Ascending aorta (tissue), 2 donors: ENCODE data around the gene MRPL16. TPM values are rescaled to one million over a fixed set of nuclear protein-coding genes. Genes with fewer than 3 reads are reported as not detected.
"Not testable (repeated sequence)": the region's sequence is repeated elsewhere in the genome, so short reads cannot be mapped to it uniquely, and the experiment has no call there.

Experiments
- DNase-seq, 2 donors: peaks; one replicate each; pipeline ENCODE4 v3.0.0-alpha.2; 2019; ENCODE audit warnings: low spot score in 2 of 2
- H3K27ac ChIP-seq, 2 donors: fragments of 200-600 bp; sonication (generic); one replicate each; pipeline ENCODE4 v1.5.1; 2016 to 2017; ENCODE audit warnings: mild to moderate bottlenecking in 1 of 2
- H3K27me3 ChIP-seq: fragments of 200-600 bp; sonication (generic); one replicate; pipeline ENCODE4 v1.5.1; 2017
- H3K36me3 ChIP-seq, 2 donors: fragments of 200-600 bp; sonication (generic); one replicate each; pipeline ENCODE4 v1.5.1; 2016
- H3K4me1 ChIP-seq, 2 donors: fragments of 200-600 bp; sonication (generic); one replicate each; pipeline ENCODE4 v1.5.1; 2016 to 2017; ENCODE audit warnings: mild to moderate bottlenecking in 1 of 2
- H3K4me3 ChIP-seq, 2 donors: fragments of 200-600 bp; sonication (generic); one replicate each; pipeline ENCODE4 v1.5.1; 2016 to 2017; ENCODE audit warnings: mild to moderate bottlenecking in 1 of 2
- H3K9me3 ChIP-seq, 2 donors: fragments of 200-600 bp; sonication (generic); one replicate each; pipeline ENCODE4 v1.5.1; 2016
- intact Hi-C: fragments of 100-400 bp; cut with DNase I; formaldehyde crosslinking; loops from one replicate; pipeline ENCODE4 v1.15.1; 2023
- total RNA-seq: library from RNA; depleted of rRNA; stranded (reverse); fragments of >200 nt; gene quantifications from one replicate; pipeline ENCODE4 v1.1.0, GENCODE V29; 2016
- TF ChIP-seq, protein P1 (sequence below), 3 experiments: fragments of 200-600 bp in 2 of 3; fragments of 450-650 bp in 1 of 3; sonication (generic) in 2 of 3; IDR thresholded peaks; one replicate each; pipeline ENCODE4 v1.5.1; 2016 to 2019; ENCODE audit warnings: antibody characterized with exemption in 3 of 3, mild to moderate bottlenecking in 1 of 3, moderate library complexity in 1 of 3

Gene MRPL16
- total RNA-seq, 1 donor from 2014 or later: 63.0 TPM

DNA sequence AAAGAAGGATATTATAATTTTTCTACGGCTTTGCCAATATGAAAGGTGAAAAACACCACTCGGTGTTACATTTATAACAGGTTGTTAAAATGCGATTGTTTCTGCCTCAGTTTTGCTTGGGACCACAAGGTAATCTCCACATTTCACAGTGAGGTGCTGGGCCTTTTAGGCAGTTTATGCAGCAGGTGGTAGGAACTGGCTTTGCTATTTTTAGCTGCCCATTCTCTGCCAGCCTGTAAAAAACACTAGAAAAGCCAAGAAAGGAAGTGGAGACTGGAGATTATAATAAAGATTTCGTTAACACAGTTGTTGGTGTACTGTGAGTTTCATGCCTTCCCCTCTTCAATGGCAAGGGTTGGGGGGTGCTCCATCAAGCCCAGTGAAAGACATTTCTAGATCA is 8.0 kb upstream of the MRPL16 start:
- intact Hi-C loops: no loop called here
- no peak overlapping the region for H3K27ac ChIP-seq
- TF ChIP-seq, protein P1, sequence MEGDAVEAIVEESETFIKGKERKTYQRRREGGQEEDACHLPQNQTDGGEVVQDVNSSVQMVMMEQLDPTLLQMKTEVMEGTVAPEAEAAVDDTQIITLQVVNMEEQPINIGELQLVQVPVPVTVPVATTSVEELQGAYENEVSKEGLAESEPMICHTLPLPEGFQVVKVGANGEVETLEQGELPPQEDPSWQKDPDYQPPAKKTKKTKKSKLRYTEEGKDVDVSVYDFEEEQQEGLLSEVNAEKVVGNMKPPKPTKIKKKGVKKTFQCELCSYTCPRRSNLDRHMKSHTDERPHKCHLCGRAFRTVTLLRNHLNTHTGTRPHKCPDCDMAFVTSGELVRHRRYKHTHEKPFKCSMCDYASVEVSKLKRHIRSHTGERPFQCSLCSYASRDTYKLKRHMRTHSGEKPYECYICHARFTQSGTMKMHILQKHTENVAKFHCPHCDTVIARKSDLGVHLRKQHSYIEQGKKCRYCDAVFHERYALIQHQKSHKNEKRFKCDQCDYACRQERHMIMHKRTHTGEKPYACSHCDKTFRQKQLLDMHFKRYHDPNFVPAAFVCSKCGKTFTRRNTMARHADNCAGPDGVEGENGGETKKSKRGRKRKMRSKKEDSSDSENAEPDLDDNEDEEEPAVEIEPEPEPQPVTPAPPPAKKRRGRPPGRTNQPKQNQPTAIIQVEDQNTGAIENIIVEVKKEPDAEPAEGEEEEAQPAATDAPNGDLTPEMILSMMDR (IDR thresholded peaks at IDR 0.05): no peak
- H3K4me3 ChIP-seq: no peak overlapping the region
- peaks cover 0 to 3% of the 10 kb centered on the region in 2 donors for H3K4me1 ChIP-seq
- H3K27me3 ChIP-seq: no peaks in the 10 kb centered on the region
- no peak for DNase-seq
- H3K36me3 ChIP-seq: no peaks in the 10 kb centered on the region
- H3K9me3 ChIP-seq: no peaks in the 10 kb centered on the region

DNA sequence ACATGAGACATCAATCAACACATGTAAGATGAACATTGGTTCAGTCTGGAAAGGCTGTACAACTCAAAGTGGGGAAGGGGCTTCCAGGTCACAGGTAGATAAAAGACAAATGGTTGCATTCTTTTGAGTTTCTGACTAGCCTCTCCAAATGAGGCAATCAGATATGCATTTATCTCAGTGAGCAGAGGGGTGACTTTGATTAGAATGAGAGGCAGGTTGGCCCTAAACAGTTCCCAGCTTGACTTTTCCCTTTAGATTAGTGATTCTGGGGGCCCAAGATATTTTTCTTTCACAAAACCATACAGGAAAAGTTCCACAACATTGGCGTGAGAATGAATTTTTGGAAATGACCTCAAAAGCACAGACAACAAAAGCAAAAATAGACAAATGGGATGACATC is 5.9 kb upstream of the MRPL16 start:
- H3K4me3 ChIP-seq, H3K4me1 ChIP-seq, intact Hi-C loops, H3K9me3 ChIP-seq, H3K36me3 ChIP-seq, H3K27ac ChIP-seq, DNase-seq, H3K27me3 ChIP-seq: not testable (repeated sequence)

DNA sequence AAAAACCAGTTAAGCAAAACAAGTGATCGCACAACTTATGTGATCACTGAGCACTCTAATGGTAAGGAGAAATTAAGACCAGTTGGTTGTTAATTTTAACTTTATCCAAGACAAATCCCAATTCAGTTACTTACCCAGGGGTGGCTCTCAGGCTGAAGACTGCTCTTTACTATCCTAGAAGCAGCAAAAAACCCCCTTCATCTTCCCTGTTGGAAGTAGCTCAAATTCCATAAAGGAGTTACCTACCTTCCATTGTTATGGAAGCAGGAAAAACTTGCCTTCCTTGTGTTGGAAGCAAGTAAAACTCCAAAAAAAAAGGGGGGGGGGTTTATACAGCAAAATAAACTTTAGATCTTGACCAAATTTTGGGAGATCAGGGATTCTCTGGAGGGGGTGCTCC is 5.2 kb upstream of the MRPL16 start:
- H3K9me3 ChIP-seq: no peaks in the 10 kb centered on the region
- no peak overlapping the region for H3K4me3 ChIP-seq
- DNase-seq: no peak
- TF ChIP-seq, protein P1 (IDR thresholded peaks at IDR 0.05): no peak
- H3K27me3 ChIP-seq: no peaks in the 10 kb centered on the region
- H3K4me1 ChIP-seq: peaks cover 0 to 3% of the 10 kb centered on the region in 2 donors
- H3K36me3 ChIP-seq: no peaks in the 10 kb centered on the region
- H3K27ac ChIP-seq: no peak overlapping the region
- intact Hi-C loops: no loop called here

DNA sequence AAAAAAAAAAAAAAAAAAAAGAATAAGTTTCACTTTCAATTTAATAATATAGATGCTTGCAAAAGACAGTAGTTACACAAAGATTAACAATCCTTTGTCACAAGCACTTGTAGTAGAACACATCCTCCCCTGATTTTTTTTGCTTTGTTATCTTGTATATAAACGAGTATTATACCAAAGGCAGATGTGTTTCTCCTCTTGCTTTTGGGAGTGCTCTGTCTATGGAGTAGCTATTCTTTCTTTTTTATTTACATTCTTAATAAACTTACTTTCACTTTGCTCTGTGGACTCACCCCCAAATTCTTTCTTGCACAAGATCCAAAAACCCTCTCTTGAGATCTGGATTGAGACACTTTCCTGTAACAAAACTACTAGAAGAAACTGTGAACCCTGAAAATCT is 3.4 kb upstream of the MRPL16 start:
- no peak for DNase-seq
- no peaks in the 10 kb centered on the region for H3K36me3 ChIP-seq
- H3K4me3 ChIP-seq: no peak overlapping the region
- peaks cover 0 to 12% of the 10 kb centered on the region in 2 donors for H3K4me1 ChIP-seq
- TF ChIP-seq, protein P1 (IDR thresholded peaks at IDR 0.05): no peak
- H3K27me3 ChIP-seq: no peaks in the 10 kb centered on the region
- intact Hi-C loops: no loop called here
- H3K9me3 ChIP-seq: no peaks in the 10 kb centered on the region
- no peak overlapping the region for H3K27ac ChIP-seq

DNA sequence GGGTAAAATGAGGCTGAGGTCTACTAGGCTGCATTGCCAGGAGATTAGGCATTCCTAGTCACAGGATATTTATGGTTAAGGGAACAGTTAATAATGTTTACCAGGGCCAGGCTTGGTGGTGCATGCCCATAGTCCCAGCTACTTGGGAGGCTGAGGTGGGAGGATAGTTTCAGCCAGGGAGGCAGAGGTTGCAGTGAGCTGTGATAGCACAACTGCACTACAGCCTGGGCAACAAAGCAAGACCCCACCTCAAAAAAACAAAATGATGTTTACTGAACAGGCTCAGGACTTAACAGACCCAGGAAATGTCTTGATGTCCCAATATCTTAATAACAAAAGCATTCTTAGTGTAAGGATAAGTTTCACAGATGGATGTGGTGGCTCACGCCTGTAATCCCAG is 2.8 kb upstream of the MRPL16 start:
- Histone ChIP-seq H3K27ac (no peak overlapping the region), H3K4me1 (peaks cover 0 to 12% of the 10 kb centered on the region in 2 donors), H3K9me3 (no peaks in the 10 kb centered on the region), H3K4me3 (no peak overlapping the region), H3K27me3 (no peaks in the 10 kb centered on the region), H3K36me3 (no peaks in the 10 kb centered on the region)
- intact Hi-C loops: no loop called here
- no peak for DNase-seq
- TF ChIP-seq, protein P1 (IDR thresholded peaks at IDR 0.05): no peak

DNA sequence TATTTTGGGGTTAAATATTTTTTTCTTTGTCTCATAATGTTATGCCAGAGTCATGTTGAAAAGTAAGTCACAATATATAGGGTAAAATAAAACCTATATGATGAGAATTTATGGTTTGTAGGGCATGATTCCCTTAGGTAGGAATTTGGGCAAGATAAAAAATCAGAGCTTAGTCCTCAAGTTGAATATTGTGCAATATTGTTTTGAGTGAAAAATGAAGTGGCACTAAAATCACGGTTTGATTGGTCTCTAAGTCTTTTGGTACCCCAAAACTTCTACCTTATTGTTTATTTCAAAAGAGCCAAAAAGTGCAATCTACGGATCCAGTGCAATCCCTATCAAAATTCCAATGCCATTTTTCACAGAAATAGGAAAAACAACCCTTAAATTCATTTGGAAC is 1.6 kb upstream of the MRPL16 start:
- no peak overlapping the region for H3K4me3 ChIP-seq
- TF ChIP-seq, protein P1 (IDR thresholded peaks at IDR 0.05): no peak
- peaks cover 2 to 9% of the 10 kb centered on the region in 2 donors for H3K36me3 ChIP-seq
- H3K27ac ChIP-seq: no peak overlapping the region
- intact Hi-C loops: no loop called here
- H3K27me3 ChIP-seq: no peaks in the 10 kb centered on the region
- H3K4me1 ChIP-seq: peaks cover 0 to 12% of the 10 kb centered on the region in 2 donors
- H3K9me3 ChIP-seq: no peaks in the 10 kb centered on the region
- DNase-seq: no peak
